Superior temporal gyrus (tissue), 1 donor: ENCODE data around the gene GRID2IP.

Source experiments
- DNase-seq: peaks from one replicate; pipeline ENCODE4 v3.0.0-alpha.2; 2016; ENCODE audit errors: extremely low spot score

GRID2IP gene

GRCh38 chr7:6562106-6562505 is 10.8 kb upstream of the GRID2IP start:
- DNase-seq: no peak

- no peak for DNase-seq
Measured at GRCh38 chr7:6559896-6560295, 8.6 kb upstream of the GRID2IP start.

DNA sequence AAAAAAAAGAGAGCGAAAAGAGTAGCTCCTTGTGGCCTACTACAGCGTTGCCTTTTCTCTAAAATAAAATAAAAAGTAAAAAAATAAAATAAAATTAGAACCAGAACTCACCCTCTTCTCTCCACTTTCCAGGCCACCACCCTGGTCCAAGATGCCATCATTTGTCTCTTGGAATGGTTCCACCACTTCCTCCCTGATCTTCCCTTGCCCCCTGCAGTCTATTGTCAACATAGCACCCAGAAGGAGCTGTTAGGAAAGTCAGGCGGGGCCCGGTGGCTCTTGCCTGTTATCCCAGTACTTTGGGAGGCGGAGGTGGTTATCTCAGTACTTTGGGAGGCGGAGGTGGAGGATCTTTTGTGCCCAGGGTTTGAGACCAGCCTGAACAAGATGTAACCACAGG is 7.6 kb upstream of the GRID2IP start:
- no peak for DNase-seq

DNA sequence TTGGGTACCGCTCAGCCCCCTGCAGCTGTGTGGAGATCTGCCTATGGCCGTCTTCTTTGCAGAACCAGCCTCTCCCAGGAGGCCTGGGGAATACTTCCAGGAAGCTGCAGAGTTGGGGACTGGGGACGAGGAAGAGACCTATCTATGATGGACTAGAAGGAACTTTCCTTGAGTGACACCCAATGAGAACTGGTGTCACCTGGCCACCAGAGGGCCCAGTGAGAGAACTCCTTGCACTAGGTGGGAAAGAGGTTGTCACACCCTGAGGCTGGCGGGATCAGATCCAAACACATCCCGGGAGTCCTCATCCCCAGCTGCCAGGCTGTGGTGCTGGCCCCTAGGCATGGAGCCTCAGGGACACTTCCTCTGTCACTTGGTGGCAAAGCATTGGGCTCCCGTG is 4.9 kb upstream of the GRID2IP start:
- DNase-seq: no peak

DNA sequence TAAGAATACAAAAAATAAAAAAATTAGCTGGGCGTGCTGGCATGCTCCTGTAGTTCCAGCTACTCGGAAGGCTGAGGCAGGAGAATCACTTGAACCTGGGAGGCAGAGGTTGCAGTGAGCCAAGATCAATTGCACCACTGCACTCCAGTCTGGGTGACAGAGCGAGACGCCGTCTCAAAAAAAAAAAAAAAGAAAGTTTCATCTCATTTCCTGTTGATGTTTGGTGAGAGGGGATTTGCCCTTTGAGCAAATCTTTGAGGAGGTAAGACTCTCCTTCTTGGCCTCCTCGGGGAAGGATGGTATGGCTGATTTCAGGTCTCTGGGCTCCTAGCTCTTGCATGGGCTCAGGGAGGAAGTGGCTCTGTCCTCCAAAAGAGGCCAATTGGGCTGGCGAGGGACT is 3.6 kb upstream of the GRID2IP start:
- DNase-seq: no peak

DNA sequence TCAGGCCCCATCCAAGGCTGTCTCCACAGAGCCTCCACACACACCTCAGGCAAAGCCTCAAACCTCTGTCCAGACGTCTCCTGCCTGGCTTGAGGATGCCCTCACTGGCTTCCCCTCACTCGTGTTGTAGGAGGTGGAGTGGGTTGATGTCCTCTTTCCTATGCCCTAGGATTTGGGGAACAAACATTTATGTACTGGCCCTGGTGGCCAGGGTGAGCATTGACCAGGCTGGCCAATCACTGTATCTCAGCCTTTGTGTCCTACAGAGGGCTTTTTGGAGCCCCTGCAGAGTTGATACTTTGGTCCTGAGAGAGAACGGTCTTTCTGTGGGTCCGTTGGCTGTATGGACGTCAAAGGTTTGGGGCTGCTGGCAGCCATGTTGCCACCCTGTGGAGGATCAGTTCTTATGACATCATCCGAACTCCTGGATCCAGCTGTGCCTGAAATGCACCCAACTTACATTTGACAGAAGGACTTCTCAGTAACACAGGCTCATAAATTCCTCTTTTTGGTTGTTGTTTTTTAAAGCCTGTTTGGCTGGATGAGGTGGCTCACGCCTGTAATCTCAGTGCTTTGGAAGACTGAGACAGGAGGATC is 2.3 kb upstream of the GRID2IP start:
- no peak for DNase-seq

GRCh38 chr7:6547400-6547799 is 3.9 kb downstream of the GRID2IP start:
- DNase-seq: no peak

DNA sequence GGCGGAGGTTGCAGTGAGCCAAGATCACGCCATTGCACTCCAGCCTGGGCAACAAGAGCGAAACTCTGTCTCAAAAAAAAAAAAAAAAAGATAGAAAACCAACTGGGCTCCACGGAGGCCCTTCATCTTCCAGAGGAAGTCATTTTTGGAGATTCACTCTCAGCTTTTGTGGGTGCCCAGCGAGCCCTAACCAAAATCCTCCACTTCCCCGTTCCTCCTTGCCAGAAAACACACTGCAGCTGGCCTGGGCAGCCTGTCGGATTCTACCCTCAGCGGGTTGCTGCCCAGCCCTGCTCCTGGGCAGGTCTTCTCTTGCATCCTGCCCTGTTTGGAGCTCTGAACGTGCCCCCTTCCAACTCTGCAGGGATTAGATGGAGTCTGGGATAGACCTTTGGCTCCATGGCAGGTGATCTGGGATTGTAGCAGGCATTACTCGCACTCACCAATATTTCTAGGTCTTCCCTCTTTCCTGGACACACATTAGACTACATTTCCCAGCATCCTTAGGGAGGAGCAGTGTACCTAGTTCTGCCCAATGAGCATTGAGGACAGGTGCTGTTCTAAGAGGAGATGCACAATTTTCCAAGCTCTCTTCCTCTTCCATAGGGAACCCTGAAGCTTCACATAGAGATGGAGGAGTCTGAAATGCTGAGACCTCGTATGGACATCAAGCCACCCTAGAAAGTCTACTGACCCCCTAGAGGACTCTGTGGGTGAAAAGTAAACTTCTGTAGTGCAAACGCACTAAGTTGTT is 4.6 kb downstream of the GRID2IP start:
- no peak for DNase-seq

- DNase-seq: no peak
Measured at GRCh38 chr7:6545398-6546126, 5.7 kb downstream of the GRID2IP start.

DNA sequence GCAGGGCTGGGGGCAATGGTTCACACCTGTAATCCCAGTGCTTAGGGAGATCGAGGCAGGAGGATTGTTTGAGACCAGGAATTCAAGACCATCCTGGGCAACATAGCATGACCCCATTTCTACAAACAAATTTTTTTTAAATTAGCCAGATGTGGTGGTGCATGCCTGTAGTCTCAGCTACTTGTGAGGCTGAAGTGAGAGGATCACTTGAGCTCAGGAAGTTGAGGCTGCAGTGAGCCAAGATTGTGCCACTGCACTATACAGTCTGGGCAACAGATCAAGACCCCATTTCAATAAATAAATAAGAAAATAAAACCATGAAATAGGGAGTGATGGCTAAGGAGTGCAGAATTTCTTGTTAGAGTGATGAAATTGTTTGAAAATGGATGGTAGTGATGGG is 8.9 kb downstream of the GRID2IP start:
- DNase-seq: no peak

DNA sequence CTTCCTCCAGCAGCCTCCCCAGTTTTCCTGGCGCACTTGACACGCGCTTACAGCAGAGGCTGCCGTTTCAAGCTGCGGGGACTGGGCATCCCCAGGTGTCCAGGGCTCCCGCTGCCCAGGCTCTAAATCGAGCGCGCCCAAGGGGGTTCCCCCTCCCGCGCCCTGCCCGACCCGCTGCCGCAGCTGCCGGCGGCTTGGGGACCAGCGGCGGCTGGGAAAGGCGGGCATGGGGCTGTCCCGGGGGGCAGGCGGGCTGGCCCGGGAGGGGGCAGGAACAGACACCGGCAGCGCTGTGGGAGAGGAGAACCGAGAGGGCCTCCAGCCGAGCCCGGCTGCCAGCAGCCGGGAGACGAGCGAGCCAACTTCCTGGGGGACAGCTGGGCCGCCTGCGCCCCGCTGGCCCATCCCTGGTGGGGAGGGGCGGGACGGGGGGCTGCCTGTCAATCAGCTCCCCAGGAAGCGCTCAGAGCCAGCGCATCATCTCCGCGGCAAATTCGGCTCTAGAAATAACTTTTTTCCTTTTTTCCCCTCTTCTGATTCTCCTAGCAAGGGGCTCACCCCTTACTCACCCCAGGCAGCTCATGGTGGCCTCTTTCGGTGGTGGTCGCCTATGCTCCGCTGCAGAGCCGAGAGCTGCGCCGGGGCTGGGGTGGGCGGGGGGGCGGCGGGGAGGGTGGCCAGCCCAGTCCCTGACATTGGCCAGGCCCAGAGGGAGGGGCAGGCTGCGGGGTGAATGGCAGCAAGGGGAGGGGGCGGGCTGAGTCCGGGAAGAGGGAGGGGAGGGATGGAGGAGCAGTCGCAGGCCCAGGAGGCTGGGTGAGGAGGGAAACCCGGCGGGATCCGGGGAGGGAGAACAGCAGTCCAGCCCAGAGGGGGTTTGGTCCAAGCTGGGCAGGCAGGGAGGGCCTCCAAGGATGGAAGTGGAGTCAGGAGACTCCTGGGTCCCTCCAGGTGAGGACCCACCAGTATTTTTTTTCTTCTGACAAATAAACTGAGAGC is 14.7 kb downstream of the GRID2IP start:
- no peak for DNase-seq

DNA sequence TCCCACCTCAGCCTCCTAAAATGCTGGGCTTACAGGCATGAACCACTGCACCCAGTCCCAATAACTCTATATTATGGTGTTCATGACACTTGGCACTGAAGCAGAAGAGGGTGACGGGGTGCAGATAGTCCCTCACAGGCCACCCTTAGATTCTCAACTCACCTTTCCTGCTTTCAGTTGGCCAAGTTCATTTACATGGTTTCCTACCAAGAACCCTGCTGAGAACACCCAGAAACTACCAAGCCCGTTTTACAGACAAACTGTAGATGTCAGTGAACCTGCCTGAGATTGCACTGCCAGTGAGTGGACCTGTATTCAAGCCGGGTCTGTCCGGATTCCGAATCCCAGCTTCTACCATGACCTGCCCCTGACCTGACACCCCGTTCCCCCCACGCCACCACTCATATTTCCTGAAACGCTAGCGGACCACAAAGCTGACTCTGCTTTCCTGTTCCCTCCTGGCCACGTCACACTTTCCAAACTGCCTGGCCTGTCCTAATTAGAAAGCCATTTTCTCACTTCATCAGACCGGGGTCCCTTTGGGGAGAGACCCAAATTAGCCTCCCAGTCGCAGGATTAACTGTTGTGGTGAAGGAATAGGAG is 17.3 kb downstream of the GRID2IP start:
- DNase-seq: no peak

DNA sequence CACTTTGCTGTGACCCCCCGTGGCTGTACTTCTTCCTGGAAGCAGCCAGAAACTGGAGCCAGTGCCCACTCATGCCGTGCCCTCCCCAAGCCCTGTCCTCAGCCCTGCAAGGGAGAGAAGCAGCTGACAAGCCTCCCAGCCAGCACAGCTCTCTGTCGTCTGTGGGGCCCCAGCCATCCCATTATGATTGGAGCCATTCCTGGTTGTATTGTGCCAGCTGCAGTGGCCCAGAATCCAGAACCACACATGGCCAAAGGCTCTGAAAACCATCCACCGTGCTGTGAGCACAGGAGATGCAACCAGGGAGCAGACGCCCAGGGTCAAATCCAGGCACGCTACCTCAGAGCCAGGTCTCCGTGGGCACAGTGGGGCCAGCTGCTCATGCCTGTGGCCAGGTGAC is 18.7 kb downstream of the GRID2IP start:
- no peak for DNase-seq

GRCh38 chr7:6531492-6532279 is 19.6 kb downstream of the GRID2IP start:
- no peak for DNase-seq

- DNase-seq: no peak
Measured at GRCh38 chr7:6530626-6531491, 20.4 kb downstream of the GRID2IP start.

- no peak for DNase-seq
Measured at GRCh38 chr7:6529643-6530042, 21.6 kb downstream of the GRID2IP start.

- DNase-seq: no peak
Measured at GRCh38 chr7:6528401-6529130, 22.7 kb downstream of the GRID2IP start.

DNA sequence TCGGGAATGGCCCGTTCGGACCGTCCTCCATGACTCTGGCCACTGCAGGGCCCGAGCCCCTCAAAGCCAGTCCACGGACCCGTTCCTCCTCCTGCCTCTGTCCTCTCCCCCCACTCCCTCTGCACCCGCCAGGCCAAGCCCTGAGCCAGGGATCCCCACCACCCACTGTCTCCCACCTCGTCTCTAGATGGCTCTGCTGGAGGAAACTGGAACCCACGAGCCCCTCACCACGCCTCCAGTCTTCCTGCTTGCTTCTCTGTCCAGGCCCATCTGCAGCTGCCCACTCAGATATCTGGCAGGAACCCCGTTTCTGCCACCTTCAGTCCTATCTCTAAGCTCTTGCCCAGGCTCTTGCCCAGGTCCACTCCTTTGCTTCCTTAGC is 24.3 kb downstream of the GRID2IP start:
- no peak for DNase-seq
